Neuronal stem cell (in vitro differentiated cells): ENCODE measurements around the gene ARMC8.

Experiments used
- DNase-seq: peaks from one replicate; pipeline ENCODE4 v3.0.0-alpha.2; 2013; ENCODE audit warnings: low spot score
- H2AFZ ChIP-seq: one replicate; pipeline ENCODE4 v1.6.1; 2013; ENCODE audit warnings: mild to moderate bottlenecking, low read length, inconsistent platforms
- H2AK5ac ChIP-seq: 2 replicates; pipeline ENCODE4 v1.6.1; 2013; ENCODE audit warnings: low read depth, mild to moderate bottlenecking, inconsistent platforms, low read length, moderate library complexity, mixed read lengths
- H2BK120ac ChIP-seq: 2 replicates; pipeline ENCODE4 v1.6.1; 2013; ENCODE audit warnings: low read depth, mild to moderate bottlenecking, inconsistent platforms, low read length, moderate library complexity, mixed read lengths
- H2BK12ac ChIP-seq: one replicate; pipeline ENCODE4 v1.6.1; 2013; ENCODE audit warnings: low read length, inconsistent platforms
- H2BK15ac ChIP-seq: 2 replicates; pipeline ENCODE4 v1.6.1; 2013; ENCODE audit warnings: mild to moderate bottlenecking, low read length, inconsistent platforms, mixed read lengths
- H2BK5ac ChIP-seq: one replicate; pipeline ENCODE4 v1.6.1; 2013; ENCODE audit warnings: inconsistent platforms, mild to moderate bottlenecking, low read length, moderate library complexity
- H3K14ac ChIP-seq: one replicate; pipeline ENCODE4 v1.6.1; 2013; ENCODE audit warnings: low read length, inconsistent platforms
- H3K18ac ChIP-seq: 2 replicates; pipeline ENCODE4 v1.6.1; 2013; ENCODE audit warnings: low read length, inconsistent platforms
- H3K23ac ChIP-seq: 2 replicates; pipeline ENCODE4 v1.6.1; 2013; ENCODE audit warnings: low read depth, mild to moderate bottlenecking, mixed read lengths, low read length, inconsistent platforms; ENCODE audit not compliant: poor library complexity
- H3K27ac ChIP-seq: replicated peaks from 3 replicates; pipeline ENCODE4 v1.5.1; 2013; ENCODE audit warnings: low read length, inconsistent platforms
- H3K27me3 ChIP-seq, 3 experiments: 2 replicates each; pipeline ENCODE4 v1.6.1; 2013; ENCODE audit warnings: low read length in 3 of 3, mild to moderate bottlenecking in 2 of 3, inconsistent platforms in 1 of 3, low read depth in 1 of 3, mixed read lengths in 1 of 3, moderate library complexity in 1 of 3; ENCODE audit not compliant: control insufficient read depth in 3 of 3, insufficient read depth in 3 of 3
- H3K36me3 ChIP-seq, 2 donors: replicated peaks in 1 of 2; 2 replicates each; pipeline ENCODE4 v1.6.1; 2013; ENCODE audit warnings: low read length in 2 of 2; ENCODE audit not compliant: control insufficient read depth in 2 of 2, insufficient read depth in 2 of 2
- H3K4ac ChIP-seq: 2 replicates; pipeline ENCODE4 v1.6.1; 2013; ENCODE audit warnings: inconsistent platforms, mild to moderate bottlenecking, low read length, moderate library complexity
- H3K4me1 ChIP-seq, 2 donors: 1 replicate in 1 of 2; 2 replicates in 1 of 2; pipeline ENCODE4 v1.6.1; 2013; ENCODE audit warnings: low read length in 2 of 2, low read depth in 1 of 2; ENCODE audit not compliant: control insufficient read depth in 2 of 2, insufficient read depth in 1 of 2
- H3K4me2 ChIP-seq: one replicate; pipeline ENCODE4 v1.6.1; 2013; ENCODE audit warnings: mild to moderate bottlenecking, low read length, inconsistent platforms; ENCODE audit not compliant: insufficient read depth, poor library complexity, severe bottlenecking
- H3K4me3 ChIP-seq, 2 donors: 2 replicates each; pipeline ENCODE4 v1.5.1; 2013; ENCODE audit warnings: low read length in 2 of 2, mild to moderate bottlenecking in 2 of 2, inconsistent platforms in 1 of 2, moderate library complexity in 1 of 2
- H3K79me1 ChIP-seq: one replicate; pipeline ENCODE4 v1.6.1; 2013; ENCODE audit warnings: low read depth, mild to moderate bottlenecking, inconsistent platforms, low read length, moderate library complexity
- H3K9ac ChIP-seq: one replicate; pipeline ENCODE4 v1.6.1; 2013; ENCODE audit warnings: mild to moderate bottlenecking, low read depth, low read length, inconsistent platforms; ENCODE audit not compliant: poor library complexity
- H3K9me3 ChIP-seq, 2 donors: replicated peaks in 1 of 2; 2 replicates each; pipeline versions ENCODE3 to v1.6.1; 2013; ENCODE audit warnings: low read length in 2 of 2, mild to moderate bottlenecking in 2 of 2, inconsistent platforms in 1 of 2, low read depth in 1 of 2, mixed read lengths in 1 of 2, moderate library complexity in 1 of 2; ENCODE audit not compliant: control insufficient read depth in 2 of 2, insufficient read depth in 1 of 2
- H4K8ac ChIP-seq: one replicate; pipeline ENCODE4 v1.6.1; 2013; ENCODE audit warnings: low read depth, mild to moderate bottlenecking, inconsistent platforms, low read length, moderate library complexity
- H4K91ac ChIP-seq: one replicate; pipeline ENCODE4 v1.6.1; 2013; ENCODE audit warnings: low read length, low read depth, mild to moderate bottlenecking, inconsistent platforms; ENCODE audit not compliant: poor library complexity
- WGBS, 2 donors: extraction: QIAGEN DNeasy Blood & Tissue Kit; methylation state at CpG; one replicate each; pipeline ENCODE4 v1.1.7; 2013; ENCODE audit warnings: missing lambda C conversion rate in 2 of 2, mixed read lengths in 1 of 2; ENCODE audit not compliant: insufficient read length in 2 of 2, insufficient replicate concordance in 1 of 2; ENCODE audit errors: extremely low coverage in 2 of 2; 5-methylcytosine and 5-hydroxymethylcytosine counted together

Gene ARMC8

GRCh38 chr3:138310494-138310893, 123.4 kb downstream of the ARMC8 start:
- H3K36me3 ChIP-seq: no peaks in the 10 kb centered on the region
- H3K9ac ChIP-seq: no peak overlapping the region
- H3K4me3 ChIP-seq: no peak overlapping the region
- H2BK120ac ChIP-seq: no peak overlapping the region
- H3K79me1 ChIP-seq: no peaks in the 10 kb centered on the region
- H4K8ac ChIP-seq: no peak overlapping the region
- H2BK5ac ChIP-seq: no peak overlapping the region
- no peak overlapping the region for H2BK15ac ChIP-seq
- no peak overlapping the region for H3K14ac ChIP-seq
- peaks cover 0 to 8% (median 0%) of the 10 kb centered on the region in 3 experiments for H3K27me3 ChIP-seq
- no peak overlapping the region for H2BK12ac ChIP-seq
- DNase-seq: no peak
- H3K23ac ChIP-seq: no peak overlapping the region
- no peak overlapping the region for H4K91ac ChIP-seq
- H3K27ac ChIP-seq: no peak overlapping the region
- peaks cover 4 to 7% of the 10 kb centered on the region in 2 donors for H3K9me3 ChIP-seq
- WGBS, 2 donors: no CpG with 5 or more reads among the region's 4 CpGs
- H3K4me1 ChIP-seq: no peaks in the 10 kb centered on the region
- H2AFZ ChIP-seq: no peak overlapping the region
- H2AK5ac ChIP-seq: no peak overlapping the region
- H3K4me2 ChIP-seq: no peak overlapping the region
- no peak overlapping the region for H3K4ac ChIP-seq
- H3K18ac ChIP-seq: no peak overlapping the region

GRCh38 chr3:138314751-138315150, 127.7 kb downstream of the ARMC8 start:
- H3K14ac ChIP-seq: no peak overlapping the region
- no peak overlapping the region for H3K4me2 ChIP-seq
- no peaks in the 10 kb centered on the region for H3K4me1 ChIP-seq
- no peak overlapping the region for H2BK12ac ChIP-seq
- H3K4ac ChIP-seq: no peak overlapping the region
- H3K18ac ChIP-seq: no peak overlapping the region
- H3K27me3 ChIP-seq: peaks cover 0 to 16% (median 0%) of the 10 kb centered on the region in 3 experiments
- H3K9me3 ChIP-seq: no peaks in the 10 kb centered on the region
- no peaks in the 10 kb centered on the region for H3K36me3 ChIP-seq
- H3K27ac ChIP-seq: no peak overlapping the region
- H3K4me3 ChIP-seq: no peak overlapping the region
- H3K9ac ChIP-seq: no peak overlapping the region
- H2BK5ac ChIP-seq: no peak overlapping the region
- H4K8ac ChIP-seq: no peak overlapping the region
- H2AK5ac ChIP-seq: no peak overlapping the region
- no peak overlapping the region for H4K91ac ChIP-seq
- no peak overlapping the region for H2AFZ ChIP-seq
- no peak overlapping the region for H3K23ac ChIP-seq
- WGBS, 2 donors: no CpG with 5 or more reads among the region's 1 CpG
- no peaks in the 10 kb centered on the region for H3K79me1 ChIP-seq
- H2BK120ac ChIP-seq: no peak overlapping the region
- no peak for DNase-seq
- no peak overlapping the region for H2BK15ac ChIP-seq

DNA sequence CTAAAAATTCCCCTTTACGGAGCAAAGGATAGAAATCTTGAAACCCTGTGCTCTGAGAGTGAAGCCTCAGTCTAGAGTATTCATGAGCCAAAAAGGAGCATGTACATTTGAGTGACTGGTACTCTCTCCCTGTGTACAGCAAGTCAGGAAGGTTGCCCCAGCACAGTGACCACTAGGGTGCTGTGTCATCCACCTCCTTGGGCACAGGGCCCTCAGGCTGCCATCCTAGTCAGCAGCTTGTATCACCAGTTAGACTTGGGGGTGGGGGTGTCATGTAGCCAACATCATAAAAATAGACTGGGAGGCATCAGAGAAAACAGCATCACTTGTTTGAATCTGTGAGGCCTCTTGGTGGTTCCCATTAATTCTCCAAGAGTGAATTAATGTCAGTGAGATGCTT, 130.6 kb downstream of the ARMC8 start:
- no peak overlapping the region for H3K9ac ChIP-seq
- H3K14ac ChIP-seq: no peak overlapping the region
- no peak overlapping the region for H2BK15ac ChIP-seq
- H3K4me3 ChIP-seq: no peak overlapping the region
- H4K91ac ChIP-seq: no peak overlapping the region
- H3K4me2 ChIP-seq: no peak overlapping the region
- no peak overlapping the region for H2BK12ac ChIP-seq
- H3K23ac ChIP-seq: no peak overlapping the region
- H2BK5ac ChIP-seq: no peak overlapping the region
- peaks cover 0 to 11% (median 0%) of the 10 kb centered on the region in 3 experiments for H3K27me3 ChIP-seq
- no peaks in the 10 kb centered on the region for H3K36me3 ChIP-seq
- no peak overlapping the region for H2AFZ ChIP-seq
- no peak overlapping the region for H2BK120ac ChIP-seq
- H2AK5ac ChIP-seq: no peak overlapping the region
- H3K27ac ChIP-seq: no peak overlapping the region
- H3K9me3 ChIP-seq: no peaks in the 10 kb centered on the region
- H3K4ac ChIP-seq: no peak overlapping the region
- no peak overlapping the region for H3K18ac ChIP-seq
- no CpG with 5 or more reads among the region's 1 CpG for WGBS, 2 donors
- no peak for DNase-seq
- H4K8ac ChIP-seq: no peak overlapping the region
- H3K79me1 ChIP-seq: no peaks in the 10 kb centered on the region
- peaks cover 2 to 4% of the 10 kb centered on the region in 2 donors for H3K4me1 ChIP-seq

DNA sequence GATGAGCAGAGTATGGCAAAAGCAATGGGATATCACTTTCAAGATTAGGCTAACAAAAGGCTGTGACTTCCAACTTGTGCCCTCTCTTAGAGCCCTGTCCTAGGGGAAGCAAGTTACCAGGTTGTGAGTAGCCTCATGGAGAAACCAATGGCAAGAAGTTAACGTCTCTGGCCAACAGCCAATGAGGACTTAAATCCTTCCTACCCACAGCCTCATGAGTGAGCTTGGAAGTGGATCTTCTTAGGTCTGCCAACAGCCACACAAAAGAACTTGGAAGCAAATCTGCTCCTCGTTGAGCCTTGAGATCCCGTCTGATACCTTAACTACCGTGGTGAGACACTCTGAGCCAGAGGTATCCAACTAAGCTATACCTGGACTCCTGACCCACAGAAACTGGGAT, 136.9 kb downstream of the ARMC8 start:
- Histone ChIP-seq H2AFZ (no peak overlapping the region), H3K4me1 (peaks cover 2 to 9% of the 10 kb centered on the region in 2 donors), H3K9me3 (no peaks in the 10 kb centered on the region), H3K4me3 (no peak overlapping the region), H2BK5ac (no peak overlapping the region), H3K27ac (no peak overlapping the region), H3K36me3 (no peaks in the 10 kb centered on the region), H3K79me1 (no peaks in the 10 kb centered on the region), H2BK15ac (no peak overlapping the region), H3K18ac (no peak overlapping the region), H3K27me3 (peaks cover 0 to 3% (median 0%) of the 10 kb centered on the region in 3 experiments), H3K23ac (no peak overlapping the region), H2AK5ac (no peak overlapping the region), H2BK12ac (no peak overlapping the region), H4K8ac (no peak overlapping the region), H3K4me2 (no peak overlapping the region), H3K4ac (no peak overlapping the region), H2BK120ac (no peak overlapping the region), H4K91ac (no peak overlapping the region), H3K14ac (no peak overlapping the region), H3K9ac (no peak overlapping the region)
- no peak for DNase-seq
- WGBS, 2 donors: no CpG with 5 or more reads among the region's 4 CpGs
